Measurements from ENCODE around the gene SYNGR2. TPM values are rescaled to one million over a fixed set of nuclear protein-coding genes. Genes with fewer than 3 reads are reported as not detected.

The SYNGR2 gene
- total RNA-seq, 2 donors from 2014 or later = 61.7 to 100 TPM

GRCh38 chr17:78154903-78155811, 13.2 kb upstream of the SYNGR2 start:
- no peak for DNase-seq (ENCODE audit: low spot score)
- no peaks in the 10 kb centered on the region for H3K9me3 ChIP-seq

DNA sequence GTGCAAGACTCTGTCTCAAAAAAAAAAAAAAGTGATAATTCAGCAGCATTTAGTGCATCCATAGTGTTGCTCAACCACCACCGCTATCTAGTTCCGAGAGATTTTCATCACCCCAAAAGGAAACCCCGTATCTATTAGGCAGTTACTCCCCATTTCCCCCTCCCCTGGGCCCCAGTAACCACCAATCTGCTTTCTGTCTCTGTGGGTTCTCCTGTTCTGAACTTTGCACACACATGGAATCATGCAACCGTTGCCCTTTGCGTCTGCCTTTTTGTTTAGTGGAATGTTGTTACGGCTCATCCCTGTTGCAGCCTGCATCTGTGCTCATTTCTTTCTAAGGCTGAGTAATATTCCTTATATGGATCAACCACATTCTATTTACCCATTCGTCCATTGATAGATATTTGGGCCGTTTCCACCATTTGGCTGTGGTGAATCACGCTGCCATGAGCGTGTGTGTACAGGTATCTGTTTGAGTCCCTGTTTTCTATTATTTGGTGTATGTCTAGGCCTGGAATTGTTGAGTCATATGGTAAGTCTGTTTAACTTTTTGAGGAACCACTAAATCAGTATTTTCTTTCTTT, 8.7 kb upstream of the SYNGR2 start:
- no peak for TF ChIP-seq CTCF (IDR thresholded peaks at IDR 0.05)
- H3K4me3 ChIP-seq = no peak overlapping the region
- no peak overlapping the region for H3K27ac ChIP-seq
- no peaks in the 10 kb centered on the region for H3K4me1 ChIP-seq (ENCODE audit: control insufficient read depth in 1 of 2, low read depth in 2 of 2)
- H3K27me3 ChIP-seq (replicated peaks; ENCODE audit: insufficient read depth) = no peaks in the 10 kb centered on the region
- DNase-seq (ENCODE audit: low spot score) = no peak
- ATAC-seq (ENCODE audit: insufficient number of reproducible peaks, low FRiP score, low read depth) = no peak
- no peaks in the 10 kb centered on the region for H3K36me3 ChIP-seq
- H3K9me3 ChIP-seq = no peaks in the 10 kb centered on the region

More at GRCh38 chr17:78154903-78155811, 13.2 kb upstream of the SYNGR2 start:
- no peaks in the 10 kb centered on the region for H3K27me3 ChIP-seq (replicated peaks; ENCODE audit: insufficient read depth)
- H3K4me1 ChIP-seq (ENCODE audit: control insufficient read depth in 1 of 2, low read depth in 2 of 2) = no peaks in the 10 kb centered on the region
- ATAC-seq (ENCODE audit: insufficient number of reproducible peaks, low FRiP score, low read depth) = no peak
- no peak for TF ChIP-seq CTCF (IDR thresholded peaks at IDR 0.05)
- H3K36me3 ChIP-seq = no peaks in the 10 kb centered on the region
- no peak overlapping the region for H3K4me3 ChIP-seq
- H3K27ac ChIP-seq = no peak overlapping the region

GRCh38 chr17:78163881-78164747, 4.3 kb upstream of the SYNGR2 start:
- Histone ChIP-seq H3K36me3 (no peaks in the 10 kb centered on the region), H3K27ac (no peak overlapping the region), H3K9me3 (no peaks in the 10 kb centered on the region), H3K4me3 (no peak overlapping the region), H3K27me3 (replicated peaks; ENCODE audit: insufficient read depth) (no peaks in the 10 kb centered on the region), H3K4me1 (ENCODE audit: control insufficient read depth in 1 of 2, low read depth in 2 of 2) (peaks cover 0 to 5% of the 10 kb centered on the region in 2 donors)
- no peak for TF ChIP-seq CTCF (IDR thresholded peaks at IDR 0.05)
- DNase-seq (ENCODE audit: low spot score) (no peak), ATAC-seq (ENCODE audit: insufficient number of reproducible peaks, low FRiP score, low read depth) (no peak)

DNA sequence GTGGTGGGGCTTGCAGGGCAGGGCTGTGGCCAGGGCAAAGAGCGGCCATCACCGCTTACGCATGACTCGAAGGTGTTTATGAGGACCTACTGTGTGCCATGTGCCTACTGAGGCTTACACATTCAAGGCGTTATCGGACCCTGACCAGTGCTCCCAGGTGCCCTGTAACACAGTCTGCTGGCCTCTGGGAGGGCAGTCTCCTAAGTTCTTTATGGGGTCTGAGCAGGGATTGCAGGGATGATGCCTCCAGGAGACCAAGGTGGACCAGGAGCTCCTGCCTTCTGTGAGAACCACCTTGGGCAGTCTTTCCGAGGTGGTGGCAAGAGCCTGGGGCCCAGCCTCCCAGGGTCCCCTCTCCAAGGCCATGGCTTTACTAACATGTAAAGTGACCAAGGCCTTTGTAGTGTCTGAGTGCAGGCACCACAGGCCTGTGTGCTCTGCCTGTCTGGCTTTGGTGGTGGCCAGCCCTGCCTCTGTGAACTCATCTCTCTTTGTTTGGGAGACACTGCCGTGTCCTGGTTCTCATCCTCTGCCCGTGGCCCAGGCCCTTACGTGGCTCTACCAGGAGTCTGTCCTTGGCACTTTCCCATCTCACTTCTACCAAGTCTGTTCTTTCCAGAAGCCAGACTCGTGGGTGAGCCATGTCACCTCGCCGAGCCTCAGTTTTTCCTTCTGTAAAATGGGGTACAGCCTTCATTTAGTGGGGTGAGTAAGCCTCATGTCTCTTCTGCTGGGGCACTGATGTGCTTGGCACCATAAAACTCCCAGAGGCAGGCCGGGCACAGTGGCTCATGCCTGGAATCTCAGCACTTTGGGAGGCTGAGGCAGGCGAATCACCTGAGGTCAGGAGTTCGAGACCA, 3.4 kb upstream of the SYNGR2 start:
- no peaks in the 10 kb centered on the region for H3K9me3 ChIP-seq
- no peak overlapping the region for H3K27ac ChIP-seq
- DNase-seq (ENCODE audit: low spot score) (no peak), ATAC-seq (ENCODE audit: insufficient number of reproducible peaks, low FRiP score, low read depth) (no peak)
- H3K4me1 ChIP-seq (ENCODE audit: control insufficient read depth in 1 of 2, low read depth in 2 of 2) = peaks cover 0 to 14% of the 10 kb centered on the region in 2 donors
- no peaks in the 10 kb centered on the region for H3K27me3 ChIP-seq (replicated peaks; ENCODE audit: insufficient read depth)
- no peaks in the 10 kb centered on the region for H3K36me3 ChIP-seq
- TF ChIP-seq CTCF (IDR thresholded peaks at IDR 0.05) = no peak
- no peak overlapping the region for H3K4me3 ChIP-seq

Data from thoracic aorta (tissue), 2 donors.